Kidney (tissue), 14 donors: Measurements from ENCODE around the gene CSNK1G1. TPM values are rescaled to one million over a fixed set of nuclear protein-coding genes. Genes with fewer than 3 reads are reported as not detected.

ENCODE experiments used
- DNase-seq, 5 donors: peaks; one replicate each; pipeline ENCODE4 v3.0.0-alpha.2; 2013 to 2020
- FAIRE-seq: peaks from 2 replicates; lab custom pipeline; 2012; peaks lifted over from hg19 to GRCh38; lab: Jason Lieb, UNC
- H3K27ac ChIP-seq, 2 donors: one replicate each; pipeline ENCODE4 v1.7.0; 2013; ENCODE audit warnings: low read depth in 2 of 2, low read length in 2 of 2, inconsistent platforms in 1 of 2
- H3K27me3 ChIP-seq: one replicate; pipeline ENCODE4 v1.7.1; 2013; ENCODE audit warnings: low read length, inconsistent platforms; ENCODE audit not compliant: control insufficient read depth, insufficient read depth
- H3K36me3 ChIP-seq, 3 donors: one replicate each; pipeline versions ENCODE4 v1.7.0 to v1.7.1; 2013; ENCODE audit warnings: low read length in 3 of 3, control low read depth in 1 of 3, inconsistent platforms in 1 of 3; ENCODE audit not compliant: insufficient read depth in 3 of 3, control insufficient read depth in 2 of 3
- H3K4me1 ChIP-seq, 3 donors: one replicate each; pipeline versions ENCODE4 v1.7.0 to v1.7.1; 2013; ENCODE audit warnings: low read length in 3 of 3, inconsistent platforms in 1 of 3, low read depth in 1 of 3; ENCODE audit not compliant: control insufficient read depth in 2 of 3, insufficient read depth in 2 of 3
- H3K4me3 ChIP-seq, 3 donors: one replicate each; pipeline versions ENCODE4 v1.7.0 to v1.8.1; 2013; ENCODE audit warnings: low read length in 3 of 3, control low read depth in 1 of 3, inconsistent platforms in 1 of 3
- H3K9ac ChIP-seq, 3 donors: one replicate each; pipeline versions ENCODE4 v1.7.0 to v1.7.1; 2013; ENCODE audit warnings: low read length in 3 of 3, control low read depth in 1 of 3, inconsistent platforms in 1 of 3
- H3K9me3 ChIP-seq, 3 donors: one replicate each; pipeline versions ENCODE4 v1.7.0 to v1.7.1; 2013; ENCODE audit warnings: low read length in 3 of 3, control low read depth in 1 of 3, inconsistent platforms in 1 of 3; ENCODE audit not compliant: control insufficient read depth in 2 of 3, insufficient read depth in 1 of 3
- intact Hi-C: fragments of 100-400 bp; cut with DNase I; formaldehyde crosslinking; loops from one replicate; pipeline ENCODE4 v1.11.1; 2022
- polyA plus RNA-seq: library from polyadenylated mRNA; stranded (reverse); fragments of 350-450 nt; fragmentation: Illumina TruSeq; extraction: RNeasy Lipid Tissue Mini Kit (QIAGEN cat#74804); gene quantifications from one replicate; pipeline ENCODE4 v1.2.3, GENCODE V29; 2014; ENCODE audit warnings: low read depth, low replicate concordance; ENCODE audit not compliant: insufficient read depth
- total RNA-seq: library from RNA; stranded (reverse); fragmentation: NEBNext Ultra II Directional; extraction: Animal tissue kit (Norgen Biotek cat#: 25700); gene quantifications from one replicate; pipeline ENCODE4 v1.2.1, GENCODE V29; 2021
- TF ChIP-seq, protein P1 (sequence below): IDR thresholded peaks from 3 replicates; pipeline ENCODE4 v1.5.1; 2012; ENCODE audit warnings: mild to moderate bottlenecking, moderate library complexity, borderline replicate concordance; ENCODE audit not compliant: insufficient read depth; ENCODE audit errors: extremely low read depth
- donor health status: control.
- donor health status: control.
- donor health status: control.
- donor health status: control.
- donor health status: control.
- donor health status: DM: yes; HTN: yes; CAD: no.
- donor health status: Normal renal cell carcinoma (clear cell type).

The CSNK1G1 gene
- total and polyA plus RNA-seq, 2 donors from 2014 or later, result 5.0 to 25.8 TPM

DNA sequence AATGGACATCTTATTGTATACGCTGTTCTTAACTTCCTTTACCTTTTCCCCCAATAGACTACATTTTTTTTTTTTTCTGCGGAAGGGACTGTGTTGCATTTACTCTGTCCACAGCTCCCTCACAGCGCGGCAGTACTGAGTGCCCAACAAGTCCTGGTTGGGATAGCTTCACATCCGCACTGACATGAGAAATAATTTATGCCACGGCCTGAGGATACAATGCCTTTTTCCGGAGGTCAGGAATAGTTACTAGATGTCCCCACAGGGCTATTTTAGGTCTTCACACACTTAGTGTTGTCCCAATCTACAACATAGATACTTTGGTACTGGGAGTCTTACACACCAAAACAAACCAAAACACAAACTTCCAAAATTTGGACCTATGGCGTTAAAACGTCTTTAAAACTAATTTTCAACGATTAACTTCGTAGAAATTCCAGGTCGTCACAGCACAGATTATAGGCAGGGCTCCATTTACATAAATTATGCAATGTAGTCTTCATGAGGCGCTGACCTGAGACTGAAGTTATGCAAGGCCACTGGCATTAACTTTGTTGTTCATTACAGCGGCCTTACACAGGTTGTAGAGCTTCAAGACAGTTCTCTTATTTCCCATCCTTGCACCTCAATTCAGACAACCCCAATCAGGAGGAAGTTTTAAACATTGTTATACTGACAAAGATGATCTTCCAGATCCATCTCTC is 192.2 kb downstream of the CSNK1G1 start:
- peak overlapping the region; percentile 79 to 83 for H3K27ac ChIP-seq
- no peaks in the 10 kb centered on the region for H3K9me3 ChIP-seq
- peaks cover 6 to 26% (median 24%) of the 10 kb centered on the region in 3 donors for H3K4me1 ChIP-seq
- H3K9ac ChIP-seq, result peak overlapping the region; percentile 61 to 82 (median 70)
- intact Hi-C loops, result no loop called here
- TF ChIP-seq, protein P1, sequence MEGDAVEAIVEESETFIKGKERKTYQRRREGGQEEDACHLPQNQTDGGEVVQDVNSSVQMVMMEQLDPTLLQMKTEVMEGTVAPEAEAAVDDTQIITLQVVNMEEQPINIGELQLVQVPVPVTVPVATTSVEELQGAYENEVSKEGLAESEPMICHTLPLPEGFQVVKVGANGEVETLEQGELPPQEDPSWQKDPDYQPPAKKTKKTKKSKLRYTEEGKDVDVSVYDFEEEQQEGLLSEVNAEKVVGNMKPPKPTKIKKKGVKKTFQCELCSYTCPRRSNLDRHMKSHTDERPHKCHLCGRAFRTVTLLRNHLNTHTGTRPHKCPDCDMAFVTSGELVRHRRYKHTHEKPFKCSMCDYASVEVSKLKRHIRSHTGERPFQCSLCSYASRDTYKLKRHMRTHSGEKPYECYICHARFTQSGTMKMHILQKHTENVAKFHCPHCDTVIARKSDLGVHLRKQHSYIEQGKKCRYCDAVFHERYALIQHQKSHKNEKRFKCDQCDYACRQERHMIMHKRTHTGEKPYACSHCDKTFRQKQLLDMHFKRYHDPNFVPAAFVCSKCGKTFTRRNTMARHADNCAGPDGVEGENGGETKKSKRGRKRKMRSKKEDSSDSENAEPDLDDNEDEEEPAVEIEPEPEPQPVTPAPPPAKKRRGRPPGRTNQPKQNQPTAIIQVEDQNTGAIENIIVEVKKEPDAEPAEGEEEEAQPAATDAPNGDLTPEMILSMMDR, result no peak
- H3K27me3 ChIP-seq, result no peaks in the 10 kb centered on the region
- peaks cover 7 to 16% (median 13%) of the 10 kb centered on the region in 3 donors for H3K36me3 ChIP-seq
- FAIRE-seq (no peak), DNase-seq (peak in 3 of 5 donors; percentile 34 to 78 (median 41))
- peak overlapping the region; percentile 77 to 86 (median 80) for H3K4me3 ChIP-seq

DNA sequence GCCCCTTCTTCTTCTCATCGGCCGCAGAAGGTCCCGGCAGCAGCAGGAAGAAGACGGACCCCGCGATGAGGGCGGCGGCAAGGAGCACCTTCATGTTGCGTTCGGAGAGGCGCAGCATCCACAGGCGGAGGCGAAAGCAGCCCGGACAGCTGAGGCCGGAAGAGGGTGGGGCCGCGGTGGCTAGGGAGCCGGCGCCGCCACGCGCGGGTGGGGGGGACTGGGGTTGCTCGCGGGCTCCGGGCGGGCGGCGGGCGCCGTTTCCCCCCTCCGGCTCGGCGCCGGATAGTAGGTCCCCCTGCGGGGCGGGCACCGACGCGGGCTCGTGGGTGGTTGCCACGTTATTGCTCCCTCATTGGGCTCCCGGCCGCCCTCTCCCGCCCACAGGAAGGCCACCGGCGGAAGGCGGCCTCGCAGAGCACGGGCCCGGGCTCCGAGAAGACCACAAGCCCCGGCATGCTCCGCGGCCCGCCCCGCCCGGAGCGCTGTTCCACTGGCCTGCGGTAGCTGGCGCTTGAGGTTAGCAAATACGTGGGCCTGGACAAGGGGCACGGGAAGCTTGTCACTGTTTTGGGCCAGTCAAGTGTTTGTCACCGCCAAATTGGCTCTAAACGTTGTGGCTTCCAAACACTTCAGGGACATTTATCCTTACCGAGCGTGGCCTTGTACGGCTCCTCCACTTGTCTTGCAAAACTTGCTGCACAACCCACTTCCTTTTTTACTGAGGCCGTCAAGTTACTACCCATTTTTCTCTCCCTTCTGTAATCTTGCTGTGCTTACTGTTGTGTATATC is 192.9 kb downstream of the CSNK1G1 start, which contains the start of gene PPIB:
Gene PPIB, minus strand, starts transcription at position 154 of the 790 bp plus-strand sequence. Its CDS starts 36 bp downstream, at position 118.
- DNase-seq, result peak; percentile 98 to 100 (median 98)
- H3K9ac ChIP-seq, result peak within 1 kb of the TSS; percentile 82 to 91 (median 86)
- intact Hi-C loops, result no loop called here
- H3K4me1 ChIP-seq, result peaks cover 6 to 26% (median 25%) of the 10 kb centered on the region in 3 donors
- TF ChIP-seq, protein P1, result peak; percentile 45
- no peak for FAIRE-seq
- no peaks in the 10 kb centered on the region for H3K9me3 ChIP-seq
- H3K4me3 ChIP-seq, result peak within 1 kb of the TSS; percentile 80 to 89 (median 86)
- H3K27ac ChIP-seq, result peak within 1 kb of the TSS; percentile 87 to 88
- no peaks in the 10 kb centered on the region for H3K27me3 ChIP-seq
- H3K36me3 ChIP-seq, result peaks cover 9 to 24% (median 21%) of the 10 kb centered on the region in 3 donors

DNA sequence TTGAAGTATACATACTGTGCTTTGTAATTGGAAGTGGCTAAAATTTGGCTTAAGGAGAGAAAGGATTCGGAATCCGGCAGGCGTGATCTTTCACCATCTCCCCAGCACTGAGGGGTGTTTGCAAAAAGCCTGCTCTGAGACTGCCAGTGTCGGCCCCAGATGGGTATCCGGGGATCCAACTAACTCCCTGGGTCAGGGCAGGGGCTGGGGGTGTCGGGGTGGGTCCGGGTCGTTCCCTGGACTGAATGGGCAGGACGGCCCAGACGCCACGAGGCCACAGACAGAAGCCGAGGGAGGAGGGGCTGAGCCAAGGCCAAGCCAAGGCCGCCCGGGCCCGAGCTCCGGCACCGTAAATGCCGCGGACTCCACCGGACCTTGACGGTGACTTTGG is 193.5 kb downstream of the CSNK1G1 start:
- Histone ChIP-seq H3K4me1 (peaks cover 6 to 26% (median 25%) of the 10 kb centered on the region in 3 donors), H3K9ac (peak overlapping the region; percentile 67 to 91 (median 86)), H3K36me3 (peaks cover 9 to 30% (median 26%) of the 10 kb centered on the region in 3 donors), H3K27me3 (no peaks in the 10 kb centered on the region), H3K4me3 (peak overlapping the region; percentile 79 to 89 (median 82)), H3K27ac (peak overlapping the region; percentile 87 to 88), H3K9me3 (no peaks in the 10 kb centered on the region)
- intact Hi-C loops, result no loop called here
- TF ChIP-seq, protein P1, result no peak
- FAIRE-seq (no peak), DNase-seq (no peak)
